Muscle of arm (tissue), 12 donors: ENCODE measurements around the gene AARS2. TPM values are rescaled to one million over a fixed set of nuclear protein-coding genes. Genes with fewer than 3 reads are reported as not detected.
"Not testable (repeated sequence)": the region's sequence is repeated elsewhere in the genome, so short reads cannot be mapped to it uniquely, and the experiment has no call there.

ENCODE experiments used
- DNase-seq: peaks from one replicate; pipeline ENCODE4 v3.0.0-alpha.2; 2013
- polyA plus RNA-seq, 12 donors: library from polyadenylated mRNA; unstranded; fragments of 120-200 nt; gene quantifications; one replicate each; pipeline ENCODE4 v1.2.1, GENCODE V29; 2013; ENCODE audit not compliant: insufficient read length in 12 of 12

The AARS2 gene
- polyA plus RNA-seq, 12 donors = 7.4 to 13.8 (median 8.7) TPM; not detected in 1

DNA sequence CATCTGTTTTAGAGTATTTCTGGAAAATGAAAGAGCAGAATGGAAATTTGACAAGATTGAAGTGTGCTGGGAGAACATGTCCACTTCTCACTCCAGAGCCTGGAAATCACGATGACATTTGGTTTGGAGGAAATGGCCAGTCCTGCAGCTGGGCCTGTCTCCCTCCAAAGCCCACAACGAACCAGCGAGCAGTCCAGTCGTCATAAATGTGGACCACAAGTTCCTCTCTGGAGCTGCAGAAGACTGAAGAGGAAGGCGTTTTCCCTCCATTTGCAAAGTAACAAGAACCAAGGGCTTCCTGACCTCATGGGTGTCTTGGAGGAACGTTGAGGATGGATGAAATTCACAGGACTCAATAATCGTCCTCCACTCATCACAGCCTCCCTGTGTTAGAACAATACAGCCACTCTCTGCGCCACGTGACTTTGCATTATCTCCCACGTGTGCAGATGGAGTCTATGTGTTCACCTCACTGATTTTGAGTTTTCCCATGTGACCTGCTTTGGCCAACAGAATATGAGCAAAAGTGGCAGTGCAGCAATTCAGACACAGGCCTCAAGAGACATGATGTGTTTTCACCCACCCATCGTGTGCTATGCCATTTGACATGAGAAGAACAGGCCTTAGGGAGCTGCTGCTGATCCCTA, 20.2 kb upstream of the AARS2 start:
- DNase-seq = no peak

DNA sequence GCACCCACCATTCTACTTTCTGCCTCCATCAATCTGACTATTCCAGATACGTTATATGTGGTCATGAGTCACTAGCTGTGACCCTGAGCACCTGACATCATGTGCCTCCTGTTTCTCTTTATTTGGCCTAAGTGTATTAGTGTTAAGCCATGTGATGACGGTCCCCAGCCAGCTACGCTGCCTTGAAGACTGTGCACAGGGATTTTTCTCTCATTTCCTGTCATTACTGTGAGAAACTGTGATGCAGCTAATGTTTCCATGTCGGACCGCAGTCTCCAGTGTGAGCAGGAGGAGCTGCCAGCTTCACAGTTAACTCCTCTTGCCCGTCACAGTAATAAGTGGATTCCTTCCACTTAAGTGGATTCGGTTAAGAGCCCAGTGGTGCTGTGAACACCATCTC, 19.4 kb upstream of the AARS2 start:
- DNase-seq = no peak

DNA sequence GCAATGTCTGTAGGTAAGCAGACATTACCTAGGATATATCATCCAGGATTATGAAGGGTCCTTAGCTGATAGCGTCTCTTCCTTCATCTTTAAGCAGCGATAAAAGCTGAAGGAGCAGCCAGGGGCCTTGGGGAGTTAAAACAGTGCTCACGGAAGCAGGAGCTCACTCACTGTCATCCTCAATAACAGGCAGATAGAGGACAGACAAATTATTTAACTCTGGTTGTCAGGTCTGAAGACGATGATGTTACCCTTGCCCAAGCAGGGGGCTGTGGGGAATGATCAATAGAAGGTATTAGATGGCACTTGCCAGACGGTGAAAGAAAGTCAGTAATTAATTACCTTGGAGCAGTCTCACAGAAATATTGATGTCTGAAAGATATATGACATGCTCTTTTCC, 16.7 kb upstream of the AARS2 start:
- no peak for DNase-seq

DNA sequence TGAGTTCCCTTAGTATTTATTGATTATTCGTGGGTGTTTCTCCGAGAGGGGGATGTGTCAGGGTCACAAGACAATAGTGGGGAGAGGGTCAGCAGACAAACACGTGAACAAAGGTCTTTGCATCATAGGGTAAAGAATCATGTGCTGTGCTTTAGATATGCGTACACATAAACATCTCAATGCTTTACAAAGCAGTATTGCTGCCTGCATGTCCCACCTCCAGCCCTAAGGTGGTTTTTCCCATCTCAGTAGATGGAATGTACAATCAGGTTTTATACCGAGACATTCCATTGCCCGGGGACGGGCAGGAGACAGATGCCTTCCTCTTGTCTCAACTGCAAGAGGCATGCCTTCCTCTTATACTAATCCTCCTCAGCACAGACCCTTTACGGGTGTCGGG, 15.1 kb upstream of the AARS2 start:
- not testable (repeated sequence) for DNase-seq

DNA sequence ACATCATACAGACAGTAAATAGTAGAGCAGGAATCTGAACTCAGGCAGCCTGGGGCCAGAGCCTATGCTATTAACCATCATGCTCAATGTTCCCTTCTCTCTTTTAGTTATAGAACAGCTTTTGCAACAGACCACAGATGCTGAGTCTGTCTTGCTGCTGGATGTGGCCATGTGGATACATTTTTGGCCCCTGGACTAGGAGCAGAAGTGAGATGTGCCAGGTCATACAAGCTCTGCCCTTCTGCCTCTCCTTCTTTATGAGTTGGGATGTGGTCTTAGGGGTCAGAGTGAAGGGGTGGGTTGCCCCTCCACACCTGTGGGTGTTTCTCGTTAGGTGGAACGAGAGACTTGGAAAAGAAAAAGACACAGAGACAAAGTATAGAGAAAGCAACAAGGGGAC, 14.6 kb upstream of the AARS2 start:
- DNase-seq = no peak

DNA sequence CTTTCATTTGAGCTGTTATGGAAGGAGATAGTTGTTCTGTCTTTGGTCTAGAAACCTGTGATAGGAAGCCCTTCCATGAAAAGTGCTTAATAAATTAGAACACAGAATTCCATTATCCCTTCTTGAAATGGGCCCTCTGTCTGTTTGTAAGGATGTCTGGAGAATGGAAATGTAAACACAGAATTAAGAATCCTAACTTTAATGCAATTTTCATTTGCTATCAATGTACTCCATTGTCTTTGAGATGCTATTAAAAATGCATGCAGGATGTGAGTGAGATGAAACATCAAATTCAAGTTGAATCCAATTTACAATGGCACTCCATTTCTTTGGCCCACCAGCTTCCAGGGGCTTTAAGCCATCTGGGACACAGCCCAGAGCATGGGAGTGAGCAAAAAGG, 13.9 kb upstream of the AARS2 start:
- DNase-seq = no peak

DNA sequence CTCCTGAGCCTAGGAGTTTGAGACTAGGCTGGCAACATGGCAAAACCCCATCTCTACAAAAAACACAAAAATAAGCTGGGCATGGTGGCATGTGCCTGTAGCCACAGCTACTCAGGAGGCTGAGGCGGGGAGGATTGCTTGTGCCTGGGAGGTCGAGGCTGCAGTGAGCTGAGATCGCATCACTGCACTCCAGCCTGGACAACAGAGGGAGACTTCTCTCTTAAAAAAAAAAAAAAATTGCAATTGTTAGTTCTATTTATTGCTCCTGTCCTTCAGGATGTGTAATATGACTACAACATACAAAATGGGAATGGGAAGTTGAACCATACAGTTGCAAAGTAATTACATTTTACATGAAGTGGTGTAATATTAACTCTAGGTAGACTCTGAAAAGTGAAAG, 8.1 kb upstream of the AARS2 start:
- no peak for DNase-seq

DNA sequence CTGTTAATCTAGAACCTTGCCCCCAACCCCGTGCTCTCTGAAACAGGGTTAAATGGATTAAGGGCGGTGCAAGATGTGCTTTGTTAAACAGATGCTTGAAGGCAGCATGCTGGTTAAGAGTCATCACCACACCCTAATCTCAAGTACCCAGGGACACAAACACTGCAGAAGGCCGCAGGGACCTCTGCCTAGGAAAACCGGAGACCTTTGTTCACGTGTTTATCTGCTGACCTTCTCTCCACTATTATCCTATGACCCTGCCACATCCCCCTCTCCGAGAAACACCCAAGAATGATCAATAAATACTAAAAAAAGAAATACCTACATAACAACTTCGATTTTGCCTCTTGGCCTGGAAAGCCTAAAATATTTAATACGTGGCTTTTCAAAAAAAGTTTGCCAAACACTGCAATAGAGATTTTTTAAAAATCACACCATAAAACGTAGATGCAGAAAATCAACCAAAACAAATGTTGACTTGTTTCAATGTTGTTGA, 4.0 kb upstream of the AARS2 start:
- not testable (repeated sequence) for DNase-seq

DNA sequence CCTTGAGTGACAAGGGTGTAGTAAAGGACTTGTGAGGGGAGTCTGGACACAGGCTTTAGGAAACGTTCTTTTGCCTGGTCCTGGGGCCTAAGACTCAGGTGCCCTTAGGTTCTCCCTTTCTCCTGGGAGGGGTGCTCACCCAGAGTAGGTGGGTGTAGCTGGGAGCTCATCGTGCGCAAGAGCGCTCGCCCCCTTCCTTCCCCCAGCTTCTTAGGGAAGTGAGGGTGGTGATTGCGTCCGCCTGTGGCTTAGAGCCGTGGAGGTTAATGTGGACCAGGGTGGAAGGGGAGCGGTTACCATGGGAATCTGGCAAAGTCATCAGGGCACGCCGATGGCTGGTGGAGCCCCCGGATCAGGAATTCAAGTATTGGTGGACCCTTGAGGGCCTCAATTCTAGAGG, 3.3 kb upstream of the AARS2 start:
- DNase-seq = no peak

DNA sequence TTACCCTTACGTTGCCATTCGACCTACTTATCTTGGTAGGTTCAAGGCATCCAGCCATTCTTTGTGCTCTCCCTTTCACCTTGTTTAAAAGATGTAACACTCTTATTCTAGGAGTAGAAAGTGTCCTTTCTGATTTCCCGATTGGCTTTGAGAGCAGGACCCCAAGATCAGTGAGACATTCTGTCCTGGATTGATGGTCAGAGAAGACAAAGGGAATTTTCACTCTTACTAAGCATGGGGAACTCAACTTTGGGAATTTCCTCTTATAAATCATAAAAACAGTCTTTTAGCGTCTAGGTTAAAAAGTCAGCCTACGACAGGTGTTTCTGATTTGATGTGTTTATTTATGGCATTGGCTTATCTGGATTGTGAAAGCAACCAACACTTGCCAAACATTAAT, 2.8 kb upstream of the AARS2 start:
- no peak for DNase-seq

DNA sequence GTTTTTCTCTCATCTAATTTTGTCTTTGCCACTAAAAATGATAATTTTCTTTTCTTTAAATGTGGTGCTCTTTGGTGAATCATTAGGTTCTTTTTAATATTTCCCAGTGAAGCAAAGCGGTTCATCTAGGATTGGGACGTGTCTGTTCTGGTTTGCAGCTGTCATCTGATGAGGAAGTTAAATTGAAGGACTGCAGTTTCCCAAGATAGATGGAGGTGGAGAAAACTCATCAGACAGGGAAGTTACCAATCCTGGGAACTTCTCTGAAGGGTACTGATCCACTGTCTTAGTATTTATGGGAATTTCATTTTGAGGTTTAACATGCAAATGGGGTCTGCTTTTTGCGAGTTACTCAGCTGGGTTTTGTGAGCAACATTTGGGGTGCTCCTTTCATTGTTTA, 2.4 kb upstream of the AARS2 start:
- DNase-seq = no peak

DNA sequence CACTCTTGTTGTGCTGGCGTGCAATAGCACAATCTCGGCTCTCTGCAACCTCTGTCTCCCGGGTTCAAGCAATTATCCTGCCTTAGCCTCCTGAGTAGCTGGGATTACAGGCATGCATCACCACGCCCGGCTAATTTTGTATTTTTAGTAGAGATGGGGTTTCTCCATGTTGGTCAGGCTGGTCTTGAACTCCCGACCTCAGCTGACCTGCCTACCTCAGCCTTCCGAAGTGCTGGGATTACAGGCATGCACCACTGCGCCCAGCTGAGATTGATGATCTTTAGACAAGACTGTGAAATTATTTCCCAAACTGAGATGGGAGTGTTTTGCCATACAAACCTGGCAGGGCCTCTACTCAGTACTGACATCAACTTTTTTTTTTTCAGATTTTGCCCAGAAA, 1.5 kb upstream of the AARS2 start:
- not testable (repeated sequence) for DNase-seq

DNA sequence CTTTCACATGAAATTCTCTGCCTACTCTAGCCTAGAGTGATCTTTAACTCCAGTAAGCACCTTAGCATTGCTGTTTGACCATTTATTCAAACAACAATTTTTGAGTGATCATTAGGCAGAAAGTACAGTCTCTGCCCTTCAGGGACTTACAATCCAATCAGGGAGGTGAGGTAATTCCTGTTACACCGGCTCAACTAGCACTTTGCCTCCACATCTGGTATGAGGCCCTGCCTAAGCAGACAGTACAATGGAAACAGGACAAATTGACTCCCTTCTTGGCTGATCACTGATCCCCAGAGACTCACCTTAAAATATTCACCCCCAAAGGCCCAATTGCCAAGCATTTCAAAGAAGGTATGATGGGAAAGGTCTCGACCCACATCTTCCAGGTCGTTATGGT, 1.4 kb downstream of the AARS2 start:
- DNase-seq = no peak

DNA sequence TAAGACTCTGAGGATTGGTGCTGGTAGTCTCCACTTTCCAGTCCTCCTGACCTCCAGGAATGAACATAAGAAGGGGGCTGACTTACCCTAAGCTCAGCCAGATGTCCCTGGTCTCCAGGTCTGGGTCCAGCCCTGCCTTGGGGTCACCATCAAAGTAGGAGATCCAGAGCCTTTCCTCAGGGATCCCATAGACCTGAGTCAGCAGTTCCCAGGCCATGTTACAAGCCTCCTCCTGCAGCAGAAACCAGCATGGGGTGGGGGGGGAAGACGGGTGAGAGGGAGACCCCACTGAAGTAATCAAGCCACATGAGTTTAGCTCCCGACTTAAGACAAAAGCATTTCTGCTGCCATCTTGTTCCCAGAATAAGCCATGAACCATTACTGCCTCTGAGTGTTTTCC, 1.8 kb downstream of the AARS2 start:
- no peak for DNase-seq

DNA sequence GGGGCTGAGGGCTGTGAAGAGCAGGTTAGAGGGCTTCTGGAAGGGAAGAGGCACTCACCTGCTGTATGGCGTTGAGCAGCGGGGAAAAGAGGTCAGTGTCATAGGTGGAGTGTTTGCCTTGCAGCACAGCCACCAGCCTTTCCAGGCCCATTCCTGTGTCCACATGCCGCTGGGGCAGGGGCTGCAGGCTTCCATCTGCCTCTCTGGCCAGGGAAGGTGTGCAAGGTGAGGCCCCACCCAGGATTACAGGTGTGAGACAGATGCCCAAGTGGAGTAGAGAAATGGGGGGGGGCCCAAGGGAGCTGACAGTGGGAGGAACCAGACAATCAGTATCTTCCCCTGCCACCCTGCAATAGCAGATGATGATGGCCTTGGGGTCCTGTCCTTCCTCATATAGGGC, 2.9 kb downstream of the AARS2 start:
- no peak for DNase-seq

DNA sequence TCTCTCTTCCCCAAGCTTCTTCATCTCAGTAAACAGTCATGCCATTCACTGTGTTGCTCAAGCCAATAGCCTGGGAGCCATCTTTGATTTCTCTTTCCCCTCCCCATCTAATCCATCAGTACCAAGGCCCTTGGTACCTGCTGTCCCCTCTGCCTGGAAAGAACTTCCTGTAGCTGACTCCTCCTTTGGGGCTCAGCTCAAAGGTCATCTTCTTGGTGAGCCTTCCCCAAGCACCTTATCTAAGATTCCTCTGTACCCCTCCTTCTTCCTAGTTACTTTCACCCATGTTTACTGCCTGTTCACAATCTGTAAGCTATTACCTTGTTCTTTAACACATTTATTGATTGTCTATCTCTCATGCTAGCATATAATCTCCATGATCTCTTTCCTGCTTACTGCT, 3.5 kb downstream of the AARS2 start:
- DNase-seq = no peak

DNA sequence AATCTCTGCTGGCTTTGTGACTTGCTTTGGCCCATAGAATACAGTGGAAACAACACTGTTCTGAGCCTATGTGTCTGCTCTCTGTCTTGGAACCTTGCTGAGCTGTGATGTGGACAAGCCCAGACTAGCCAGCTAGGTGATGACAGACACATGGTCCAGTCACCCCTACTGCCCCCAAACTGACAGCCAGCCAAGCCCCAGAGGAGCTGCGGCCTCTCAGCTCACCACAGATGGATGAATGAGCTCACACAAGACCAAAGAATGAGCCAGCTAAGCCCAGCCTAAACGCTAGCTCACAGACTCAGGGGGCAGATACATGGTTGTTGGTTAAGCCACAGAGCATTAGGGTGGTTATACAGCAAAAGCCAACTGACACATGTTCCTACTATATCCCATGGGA, 4.1 kb downstream of the AARS2 start:
- DNase-seq = no peak

DNA sequence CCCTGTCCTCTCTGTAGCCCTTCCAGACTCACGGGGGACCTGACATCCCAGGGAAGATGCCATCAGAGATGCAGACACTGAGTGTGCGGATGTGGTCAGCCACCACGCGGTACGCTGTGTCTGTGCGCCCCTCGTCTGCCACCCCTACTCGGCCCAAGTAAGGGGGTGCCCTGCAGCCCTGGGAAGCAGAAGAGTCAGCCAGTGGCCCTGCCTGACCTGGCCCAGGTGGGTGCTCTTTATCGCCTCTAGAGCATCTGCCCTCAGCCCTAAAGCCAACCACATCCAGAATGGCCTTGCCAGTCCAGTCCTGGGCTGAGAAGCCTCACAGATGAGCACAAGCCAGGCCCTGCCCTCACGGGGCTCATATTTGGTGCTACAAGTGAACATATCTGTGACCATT, 5.9 kb downstream of the AARS2 start:
- no peak for DNase-seq

DNA sequence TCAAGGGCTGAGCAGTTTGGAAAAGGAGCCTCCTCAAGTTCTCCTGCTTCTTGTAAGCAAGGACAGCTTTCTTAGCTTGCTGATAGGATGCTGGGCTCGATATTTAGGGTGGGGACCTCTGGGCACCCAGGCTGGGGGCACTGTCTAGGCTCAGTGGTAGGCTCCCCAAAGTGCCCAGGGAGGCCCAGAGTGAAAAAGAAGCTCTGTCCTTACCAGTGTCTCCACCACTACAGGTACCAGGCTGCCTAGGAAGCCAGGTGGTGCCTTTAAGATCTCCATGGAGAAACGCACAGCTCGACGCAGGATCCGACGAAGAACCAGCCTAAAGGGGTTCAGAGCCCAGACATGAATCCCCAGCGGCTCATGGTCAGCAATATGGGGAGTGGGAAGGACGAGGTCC, 6.4 kb downstream of the AARS2 start:
- no peak for DNase-seq

DNA sequence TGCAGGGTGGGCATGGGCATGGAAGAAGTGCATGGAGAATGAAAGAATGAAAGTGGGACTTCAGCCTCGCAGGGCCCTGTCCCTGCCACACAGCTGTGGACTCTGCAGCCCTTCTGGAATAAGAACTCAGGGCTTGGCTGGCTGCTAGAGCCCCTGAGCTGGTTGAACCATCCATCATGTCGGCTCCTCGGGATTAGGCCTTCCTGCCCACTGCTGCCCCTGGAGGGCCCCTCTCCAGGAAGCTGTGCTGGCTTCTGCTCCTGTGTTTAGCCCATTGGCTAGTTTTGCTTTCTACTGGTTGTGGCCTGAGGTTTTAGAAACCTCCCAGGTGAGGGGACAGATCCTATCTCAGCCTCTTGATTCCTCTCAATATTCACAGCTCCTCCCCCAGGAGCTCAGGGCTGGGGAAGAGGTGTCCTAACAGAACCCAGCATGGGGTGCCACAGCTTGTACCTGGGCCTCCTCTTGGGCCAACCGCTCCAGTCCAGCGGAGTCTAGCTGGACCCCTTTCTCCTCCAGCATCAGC, 7.9 kb downstream of the AARS2 start:
- no peak for DNase-seq

DNA sequence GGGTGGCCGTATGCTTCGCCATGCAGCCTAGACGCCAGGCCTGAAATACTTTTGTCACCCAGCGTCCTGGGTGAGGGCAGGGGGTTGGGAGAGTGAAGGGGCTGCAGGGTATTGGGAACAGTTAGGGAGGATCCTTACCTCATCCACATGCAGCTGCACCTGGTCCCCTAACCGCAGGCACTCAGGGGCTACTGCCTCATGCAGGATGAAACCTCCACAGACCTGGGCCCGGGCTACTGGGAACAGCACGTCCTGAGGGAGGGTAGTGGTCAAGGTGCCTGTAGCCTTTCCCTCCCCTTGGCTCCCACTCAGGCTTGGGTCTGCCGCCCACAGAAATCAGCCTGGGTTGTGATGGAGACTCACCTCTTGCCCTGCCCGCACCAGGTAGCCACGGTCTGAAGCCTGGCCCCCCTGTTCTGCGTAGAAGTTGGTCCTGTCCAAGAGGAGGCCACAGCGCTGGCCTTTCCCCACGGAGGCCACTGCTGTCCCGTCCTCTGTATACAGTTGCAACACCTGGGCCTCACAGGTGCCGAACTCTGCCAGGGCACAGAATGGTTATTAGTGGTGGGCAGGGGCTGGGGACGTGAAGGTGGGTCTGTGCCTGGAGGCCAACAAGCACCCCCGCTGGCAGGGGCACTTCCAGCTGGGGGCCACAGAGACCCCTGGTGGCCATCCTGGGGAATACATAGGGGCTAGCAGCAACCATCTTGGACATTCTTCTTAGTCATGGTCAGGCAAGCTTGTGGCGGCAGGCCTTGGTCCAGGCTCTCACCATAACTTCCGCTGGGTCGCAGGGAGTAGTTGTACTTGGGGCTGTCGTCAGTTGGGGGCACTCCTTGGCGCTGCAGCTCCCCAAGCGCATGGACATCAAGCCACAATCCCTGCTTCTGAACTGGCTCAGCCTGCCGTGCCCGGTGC, 8.6 kb downstream of the AARS2 start:
- DNase-seq = no peak

DNA sequence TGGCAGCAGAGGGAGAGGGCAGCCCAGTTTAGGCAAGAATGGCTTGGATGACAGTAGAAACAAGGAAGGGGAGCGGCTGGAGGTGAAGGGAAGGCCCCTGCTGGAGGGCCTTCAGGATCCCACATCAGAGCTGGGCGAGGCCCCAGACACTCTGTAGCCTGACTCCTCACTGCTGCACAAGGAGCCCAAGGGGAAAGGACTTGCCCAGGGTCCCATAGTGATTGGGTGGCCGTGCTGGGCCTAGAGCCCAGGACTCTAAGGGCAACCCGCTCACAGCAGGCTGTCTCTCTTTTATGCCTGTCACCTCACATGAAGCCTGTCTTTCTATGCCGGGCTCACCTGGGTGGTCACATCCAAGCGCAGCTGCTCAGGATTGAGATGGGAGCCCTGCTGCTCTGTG, 9.3 kb downstream of the AARS2 start:
- no peak for DNase-seq

DNA sequence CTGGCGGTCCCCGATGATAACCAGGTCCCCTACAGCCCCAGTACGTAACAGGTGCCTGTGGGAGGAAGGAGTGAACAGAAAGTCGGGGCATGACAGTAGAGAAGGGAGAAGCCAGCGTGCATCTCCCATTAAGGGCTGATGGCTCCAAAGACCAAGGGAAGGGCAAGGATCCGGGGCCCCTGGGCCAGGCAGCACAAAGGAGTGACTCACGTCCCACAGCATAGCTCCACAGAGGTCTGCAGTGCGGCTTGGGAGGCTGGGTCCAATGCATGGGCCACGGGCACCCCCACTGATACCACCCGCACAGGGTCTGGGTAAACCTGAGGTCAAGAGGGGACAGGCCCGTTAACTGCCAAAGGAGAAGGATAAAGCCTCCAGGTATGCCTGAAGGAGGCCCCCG, 10.3 kb downstream of the AARS2 start:
- DNase-seq = no peak
